ENCODE measurements around the gene MGAT5B.

MGAT5B gene

DNA sequence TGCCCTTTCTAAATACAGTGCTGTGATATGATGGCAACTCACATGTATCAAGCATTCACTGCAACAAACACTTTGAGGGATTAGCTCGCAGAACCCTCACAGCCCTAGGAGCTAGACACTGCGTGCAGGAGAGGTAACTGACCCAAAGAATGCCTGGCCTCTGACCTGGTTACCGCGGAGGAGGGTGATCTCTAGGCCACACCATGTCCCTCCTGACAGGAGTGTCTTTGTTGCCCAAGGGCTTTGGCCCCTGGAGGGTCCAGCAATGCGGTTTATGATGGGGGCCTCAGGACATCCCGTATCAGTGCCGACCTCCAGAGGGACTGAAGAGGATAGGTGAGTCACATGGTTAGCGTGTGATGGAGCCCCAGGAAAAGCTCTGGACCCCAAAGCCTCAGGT, 130.6 kb downstream of the MGAT5B start:
- no peak for DNase-seq (ENCODE audit: low read depth in 2 of 2, low spot score in 1 of 2)
